NB4 (cell line): ENCODE measurements around the gene TYK2.

Experiments
- DNase-seq: peaks from one replicate; pipeline ENCODE4 v3.0.0; 2010; ENCODE audit warnings: low read depth
- H3K4me3 ChIP-seq: one replicate; pipeline ENCODE4 v1.5.1; 2011; ENCODE audit warnings: mild to moderate bottlenecking, low read depth, low read length, moderate library complexity
- MYC ChIP-seq: IDR thresholded peaks from 2 replicates; pipeline ENCODE4 v1.6.1; 2011; ENCODE audit warnings: low read depth, low read length
- POLR2A ChIP-seq: IDR thresholded peaks from 2 replicates; pipeline ENCODE4 v1.6.1; 2011; ENCODE audit warnings: mild to moderate bottlenecking; ENCODE audit not compliant: insufficient read length; ENCODE audit errors: extremely low read depth
- TF ChIP-seq, protein P1 (sequence below): IDR thresholded peaks from one replicate; pipeline ENCODE4 v1.5.1; 2012; ENCODE audit warnings: low read depth, low read length
- TF ChIP-seq, protein P2 (sequence below): IDR thresholded peaks from 2 replicates; pipeline ENCODE4 v1.6.1; 2011; ENCODE audit warnings: low read depth, low read length

Gene TYK2

GRCh38 chr19:10352764-10353671 lies 27.4 kb downstream of the TYK2 start:
- DNase-seq: peak; percentile 70
- no peak overlapping the region for H3K4me3 ChIP-seq
- TF ChIP-seq, protein P1, sequence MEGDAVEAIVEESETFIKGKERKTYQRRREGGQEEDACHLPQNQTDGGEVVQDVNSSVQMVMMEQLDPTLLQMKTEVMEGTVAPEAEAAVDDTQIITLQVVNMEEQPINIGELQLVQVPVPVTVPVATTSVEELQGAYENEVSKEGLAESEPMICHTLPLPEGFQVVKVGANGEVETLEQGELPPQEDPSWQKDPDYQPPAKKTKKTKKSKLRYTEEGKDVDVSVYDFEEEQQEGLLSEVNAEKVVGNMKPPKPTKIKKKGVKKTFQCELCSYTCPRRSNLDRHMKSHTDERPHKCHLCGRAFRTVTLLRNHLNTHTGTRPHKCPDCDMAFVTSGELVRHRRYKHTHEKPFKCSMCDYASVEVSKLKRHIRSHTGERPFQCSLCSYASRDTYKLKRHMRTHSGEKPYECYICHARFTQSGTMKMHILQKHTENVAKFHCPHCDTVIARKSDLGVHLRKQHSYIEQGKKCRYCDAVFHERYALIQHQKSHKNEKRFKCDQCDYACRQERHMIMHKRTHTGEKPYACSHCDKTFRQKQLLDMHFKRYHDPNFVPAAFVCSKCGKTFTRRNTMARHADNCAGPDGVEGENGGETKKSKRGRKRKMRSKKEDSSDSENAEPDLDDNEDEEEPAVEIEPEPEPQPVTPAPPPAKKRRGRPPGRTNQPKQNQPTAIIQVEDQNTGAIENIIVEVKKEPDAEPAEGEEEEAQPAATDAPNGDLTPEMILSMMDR: no peak
- TF ChIP-seq, protein P2, sequence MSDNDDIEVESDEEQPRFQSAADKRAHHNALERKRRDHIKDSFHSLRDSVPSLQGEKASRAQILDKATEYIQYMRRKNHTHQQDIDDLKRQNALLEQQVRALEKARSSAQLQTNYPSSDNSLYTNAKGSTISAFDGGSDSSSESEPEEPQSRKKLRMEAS: 0 out of 2 replicates have a peak, but pooled peaks have one; percentile 8

DNA sequence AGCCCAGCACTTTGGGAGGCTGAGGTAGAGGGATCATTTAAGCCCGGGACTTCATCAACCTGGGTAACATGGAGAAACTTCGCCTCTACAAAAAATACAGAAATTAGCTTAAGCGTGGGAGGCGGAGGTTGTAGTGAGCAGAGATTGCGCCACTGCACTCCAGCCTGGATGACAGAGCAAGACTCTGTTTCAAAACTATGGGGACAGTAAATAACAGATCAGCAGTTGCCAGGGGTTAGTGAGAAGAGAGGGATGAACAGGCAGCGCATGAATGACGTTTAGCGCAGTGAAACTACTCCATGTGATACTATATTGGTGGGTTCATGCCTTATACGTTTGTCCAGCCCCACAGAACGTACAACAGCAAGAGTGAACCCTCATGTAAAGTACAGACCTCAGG lies 33.9 kb downstream of the TYK2 start:
- TF ChIP-seq, protein P2: no peak
- TF ChIP-seq MYC: no peak
- TF ChIP-seq, protein P1: no peak
- peak; percentile 100 for DNase-seq

DNA sequence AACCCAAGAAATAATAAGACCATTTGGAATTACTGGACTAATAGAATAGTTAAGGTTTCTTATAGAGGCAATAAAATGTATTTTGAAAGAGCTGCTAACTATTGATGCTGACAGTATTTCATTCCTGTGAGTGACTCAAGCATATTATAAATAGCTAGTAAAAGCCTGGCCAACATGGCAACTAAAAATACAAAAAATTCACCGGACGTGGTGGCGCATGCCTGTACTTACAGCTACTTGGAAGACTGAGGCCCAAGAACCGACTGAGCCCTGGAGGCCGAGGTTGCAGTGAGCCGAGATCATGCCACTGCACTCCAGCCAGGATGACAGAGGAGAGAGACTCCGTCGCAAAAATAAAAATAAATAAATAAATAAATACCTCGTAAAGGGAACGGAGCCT lies 35.6 kb downstream of the TYK2 start:
- TF ChIP-seq MYC (no peak), POLR2A (no peak)
- TF ChIP-seq, protein P1: no peak
- TF ChIP-seq, protein P2: no peak
- no peak for DNase-seq
- no peak overlapping the region for H3K4me3 ChIP-seq

More for the DNA sequence above, 33.9 kb downstream of the TYK2 start:
- H3K4me3 ChIP-seq: peak overlapping the region; percentile 1

DNA sequence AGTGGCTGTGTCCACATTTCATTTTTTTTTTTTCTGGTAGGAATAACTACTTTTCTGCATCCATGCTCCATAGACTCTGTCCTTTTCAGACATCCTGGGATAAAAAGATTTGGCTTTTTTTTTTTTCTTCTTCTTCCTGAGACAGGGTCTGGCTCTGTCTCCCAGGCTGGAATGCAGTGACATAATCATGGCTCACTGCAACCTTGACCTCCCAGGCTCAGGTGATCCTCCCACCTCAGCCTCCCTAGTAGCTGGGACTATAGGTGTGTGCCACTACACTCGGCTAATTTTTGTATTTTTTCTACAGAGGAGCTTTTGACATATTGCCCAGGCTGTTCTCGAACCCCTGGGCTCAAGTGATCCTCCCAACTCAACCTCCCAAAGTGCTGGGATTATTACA lies 36.9 kb downstream of the TYK2 start:
- no peak for DNase-seq
- no peak overlapping the region for H3K4me3 ChIP-seq
- no peak for TF ChIP-seq POLR2A
- TF ChIP-seq, protein P2: no peak
- TF ChIP-seq, protein P1: no peak
- TF ChIP-seq MYC: no peak

DNA sequence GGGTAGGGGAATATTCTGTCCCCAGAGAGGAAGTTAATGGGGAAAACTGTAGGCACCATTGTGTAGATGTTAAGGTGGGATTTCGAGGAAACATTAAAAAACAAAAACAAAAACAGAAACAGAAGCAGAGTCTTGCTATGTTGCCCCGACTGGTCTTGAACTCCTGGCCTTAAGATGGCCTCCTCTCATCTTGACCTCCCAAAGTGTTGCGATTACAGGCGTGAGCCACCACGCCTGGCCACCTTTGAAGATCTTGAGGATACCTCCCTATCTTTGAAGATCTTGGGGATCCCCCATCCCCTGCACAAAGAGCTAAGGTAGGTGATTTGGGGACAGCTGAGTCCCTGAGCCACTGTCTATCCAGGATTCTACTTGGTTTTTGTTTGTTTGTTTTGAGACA lies 40.4 kb downstream of the TYK2 start:
- H3K4me3 ChIP-seq: peak overlapping the region; percentile 48
- TF ChIP-seq MYC (no peak), POLR2A (no peak)
- TF ChIP-seq, protein P2: no peak
- TF ChIP-seq, protein P1: no peak
- no peak for DNase-seq
